Brain microvascular endothelial cell (primary cell): ENCODE results near the gene FAM222A.
A peak's percentile ranks its signal among the peaks of the same experiment; 100 is the strongest.

ENCODE experiments used
- DNase-seq: peaks from one replicate; pipeline ENCODE4 v3.0.0-alpha.2; 2020
- H3K27ac ChIP-seq: fragments of 250-450 bp; sonication (Bioruptor Pico); 2 replicates; pipeline ENCODE4 v1.5.1; 2020; ENCODE audit warnings: mild to moderate bottlenecking, moderate library complexity
- H3K27me3 ChIP-seq: fragments of 250-450 bp; sonication (Bioruptor Pico); replicated peaks from 2 replicates; pipeline ENCODE4 v1.5.1; 2020; ENCODE audit warnings: mild to moderate bottlenecking
- H3K36me3 ChIP-seq: fragments of 250-450 bp; sonication (Bioruptor Pico); replicated peaks from 2 replicates; pipeline ENCODE4 v1.5.1; 2020; ENCODE audit warnings: mild to moderate bottlenecking
- H3K4me3 ChIP-seq: 2 replicates; pipeline ENCODE4 v1.5.1; 2011; ENCODE audit warnings: low read depth, mild to moderate bottlenecking, control low read depth, low read length, moderate library complexity
- CTCF ChIP-seq: IDR thresholded peaks from 2 replicates; pipeline ENCODE4 v1.5.1; 2011; ENCODE audit warnings: low read depth, mild to moderate bottlenecking, moderate library complexity, low read length, control low read depth, inconsistent platforms; ENCODE audit errors: missing control alignments
- in situ Hi-C: cut with HindIII; loops from 2 replicates; pipeline ENCODE4 v1.10.0; 2017; ENCODE audit warnings: low sequenced_read_pairs, low pct_ligation_motif_present

The FAM222A gene

GRCh38 chr12:109719123-109720022 lies 5.7 kb downstream of the FAM222A start:
- H3K36me3 ChIP-seq = no peaks in the 10 kb centered on the region
- no peak for DNase-seq
- H3K27me3 ChIP-seq = peaks cover 33% of the 10 kb centered on the region
- H3K4me3 ChIP-seq = no peak overlapping the region
- peak; percentile 63 for TF ChIP-seq CTCF
- in situ Hi-C loops = no loop called here
- no peak overlapping the region for H3K27ac ChIP-seq

GRCh38 chr12:109720152-109720856 lies 6.7 kb downstream of the FAM222A start:
- Histone ChIP-seq H3K27me3 (peaks cover 30% of the 10 kb centered on the region), H3K36me3 (no peaks in the 10 kb centered on the region), H3K27ac (no peak overlapping the region), H3K4me3 (no peak overlapping the region)
- in situ Hi-C loops = no loop called here
- DNase-seq = no peak
- TF ChIP-seq CTCF = no peak

GRCh38 chr12:109720857-109721189 lies 7.2 kb downstream of the FAM222A start:
- no peak overlapping the region for H3K4me3 ChIP-seq
- in situ Hi-C loops = no loop called here
- H3K27me3 ChIP-seq = peaks cover 30% of the 10 kb centered on the region

GRCh38 chr12:109721276-109721675 lies 7.7 kb downstream of the FAM222A start:
- no peak for TF ChIP-seq CTCF
- Histone ChIP-seq H3K36me3 (no peaks in the 10 kb centered on the region), H3K27ac (no peak overlapping the region), H3K27me3 (peaks cover 30% of the 10 kb centered on the region), H3K4me3 (no peak overlapping the region)
- in situ Hi-C loops = no loop called here
- no peak for DNase-seq

More at GRCh38 chr12:109720857-109721189, 7.2 kb downstream of the FAM222A start:
- no peaks in the 10 kb centered on the region for H3K36me3 ChIP-seq
- no peak for TF ChIP-seq CTCF
- no peak overlapping the region for H3K27ac ChIP-seq
- no peak for DNase-seq

- in situ Hi-C loops = no loop called here
- H3K27ac ChIP-seq = no peak overlapping the region
- TF ChIP-seq CTCF = no peak
These were observed 8.5 kb downstream of the FAM222A start for GRCh38 chr12:109722022-109722720.

More at GRCh38 chr12:109722022-109722720, 8.5 kb downstream of the FAM222A start:
- Histone ChIP-seq H3K4me3 (no peak overlapping the region), H3K36me3 (no peaks in the 10 kb centered on the region), H3K27me3 (peaks cover 22% of the 10 kb centered on the region)
- DNase-seq = no peak
